VCaP (cell line): ENCODE data around the gene RNF13.

Experiments
- H3K27ac ChIP-seq: fragments of 450-650 bp; 2 replicates; pipeline ENCODE4 v1.5.1; 2017
- CTCF ChIP-seq: fragments of 450-650 bp; conservative IDR thresholded peaks from 2 replicates; pipeline ENCODE4 v1.5.1; 2017; ENCODE audit warnings: mild to moderate bottlenecking, moderate library complexity

Gene RNF13

GRCh38 chr3:149963485-149963884, 150.5 kb downstream of the RNF13 start:
- no peak for TF ChIP-seq CTCF
- no peak overlapping the region for H3K27ac ChIP-seq

- no peak for TF ChIP-seq CTCF
- H3K27ac ChIP-seq: no peak overlapping the region
Observed at GRCh38 chr3:149964291-149964690, 151.3 kb downstream of the RNF13 start.

GRCh38 chr3:149965278-149965677, 152.3 kb downstream of the RNF13 start:
- no peak overlapping the region for H3K27ac ChIP-seq
- no peak for TF ChIP-seq CTCF

- H3K27ac ChIP-seq: peak overlapping the region; percentile 98; the same call in 1 of the 2 replicates
Observed at GRCh38 chr3:149967086-149967685, 154.2 kb downstream of the RNF13 start.

GRCh38 chr3:149968216-149968615, 155.2 kb downstream of the RNF13 start:
- H3K27ac ChIP-seq: peak overlapping the region; percentile 98
- TF ChIP-seq CTCF: no peak

More at GRCh38 chr3:149967086-149967685, 154.2 kb downstream of the RNF13 start:
- peak; percentile 75 for TF ChIP-seq CTCF

- peak overlapping the region; percentile 98 for H3K27ac ChIP-seq
- 0 out of 2 replicates have a peak, but pooled peaks have one; percentile 22 for TF ChIP-seq CTCF
Observed at GRCh38 chr3:149969110-149969939, 156.3 kb downstream of the RNF13 start.

GRCh38 chr3:149969940-149970715, 157.1 kb downstream of the RNF13 start:
- no peak for TF ChIP-seq CTCF
- H3K27ac ChIP-seq: peak overlapping the region; percentile 98
